Activated CD8-positive, alpha-beta memory T cell treated with anti-CD3 and anti-CD28 coated beads, Interleukin-2, amount 10 ng/mL, durations not matched to agents 7 days and 5 days (primary cell): Measurements from ENCODE around the gene PPP1R16B. TPM values are rescaled to one million over a fixed set of nuclear protein-coding genes. Genes with fewer than 3 reads are reported as not detected.

ENCODE experiments used
- ATAC-seq: fragments of 150-1000 bp; cut with Tn5 transposase; one replicate; pipeline ENCODE4 v1.10.0; 2021; ENCODE audit warnings: moderate library complexity
- CTCF ChIA-PET: fragments of 350-600 bp; sonication (Branson Sonifier 250); formaldehyde crosslinking; loops from one replicate; lab custom pipeline; 2021; ENCODE audit warnings: antibody characterized with exemption; lab: Charles Lee
- DNase-seq: peaks from one replicate; pipeline ENCODE4 v3.0.0-alpha.2; 2020
- H3K27ac Mint-ChIP-seq: one replicate; pipeline ENCODE4 v1.8.0; 2021; ENCODE audit warnings: mild to moderate bottlenecking, mixed read lengths
- H3K27me3 Mint-ChIP-seq: one replicate; pipeline ENCODE4 v1.8.0; 2021; ENCODE audit warnings: mixed read lengths
- H3K36me3 Mint-ChIP-seq: one replicate; pipeline ENCODE4 v1.8.0; 2021; ENCODE audit warnings: mild to moderate bottlenecking, mixed read lengths
- H3K4me1 Mint-ChIP-seq: one replicate; pipeline ENCODE4 v1.8.0; 2021; ENCODE audit warnings: mixed read lengths
- H3K4me3 Mint-ChIP-seq: one replicate; pipeline ENCODE4 v1.8.0; 2021; ENCODE audit warnings: mild to moderate bottlenecking, moderate library complexity, mixed read lengths
- H3K9me3 Mint-ChIP-seq: one replicate; pipeline ENCODE4 v1.8.0; 2022; ENCODE audit warnings: low read depth, mixed read lengths
- total RNA-seq, 2 experiments: library from RNA; stranded (reverse); gene quantifications; one replicate each; pipeline ENCODE4 v1.2.3, GENCODE V29; 2021

The PPP1R16B gene
- total RNA-seq, 2 experiments from 2014 or later, result 86.5 to 128 TPM

GRCh38 chr20:38965264-38965663, 159.8 kb downstream of the PPP1R16B start:
- Mint-ChIP-seq H3K9me3 (no peaks in the 10 kb centered on the region), H3K36me3 (peaks cover 15% of the 10 kb centered on the region), H3K4me1 (peaks cover 29% of the 10 kb centered on the region), H3K27ac (no peak overlapping the region), H3K27me3 (no peaks in the 10 kb centered on the region), H3K4me3 (no peak overlapping the region)
- no peak for DNase-seq
- ATAC-seq, result no peak
- CTCF ChIA-PET, result interaction anchor here (1.0 to 8.5 kb wide), 3 partner anchors 33 to 82 kb away, joined by 3 to 98 read pairs (median 5); no protein-coding TSS in a partner anchor

GRCh38 chr20:38968090-38968489, 162.6 kb downstream of the PPP1R16B start:
- Mint-ChIP-seq H3K9me3 (no peaks in the 10 kb centered on the region), H3K4me3 (no peak overlapping the region), H3K36me3 (peaks cover 30% of the 10 kb centered on the region), H3K27me3 (no peaks in the 10 kb centered on the region), H3K4me1 (peaks cover 23% of the 10 kb centered on the region), H3K27ac (no peak overlapping the region)
- DNase-seq (no peak), ATAC-seq (no peak)
- CTCF ChIA-PET, result interaction anchor here (1.4 to 8.5 kb wide), 4 partner anchors 12 to 79 kb away, joined by 3 to 98 read pairs (median 4); no protein-coding TSS in a partner anchor

GRCh38 chr20:38969708-38970107, 164.2 kb downstream of the PPP1R16B start:
- H3K4me1 Mint-ChIP-seq, result peaks cover 20% of the 10 kb centered on the region
- peaks cover 34% of the 10 kb centered on the region for H3K36me3 Mint-ChIP-seq
- H3K27me3 Mint-ChIP-seq, result no peaks in the 10 kb centered on the region
- CTCF ChIA-PET, result interaction anchor here (1.3 to 1.5 kb wide), 2 partner anchors 28 to 79 kb away, joined by 3 to 4 read pairs; no protein-coding TSS in a partner anchor
- no peak overlapping the region for H3K27ac Mint-ChIP-seq
- no peaks in the 10 kb centered on the region for H3K9me3 Mint-ChIP-seq
- ATAC-seq (no peak), DNase-seq (no peak)
- H3K4me3 Mint-ChIP-seq, result no peak overlapping the region

GRCh38 chr20:38970302-38970701, 164.8 kb downstream of the PPP1R16B start:
- Mint-ChIP-seq H3K9me3 (no peaks in the 10 kb centered on the region), H3K4me1 (peaks cover 23% of the 10 kb centered on the region), H3K4me3 (no peak overlapping the region), H3K36me3 (peaks cover 35% of the 10 kb centered on the region), H3K27ac (no peak overlapping the region), H3K27me3 (no peaks in the 10 kb centered on the region)
- DNase-seq, result no peak
- CTCF ChIA-PET, result interaction anchor here (1.3 kb wide), 1 partner anchor 78 kb away, joined by 3 read pairs; no protein-coding TSS in a partner anchor
- ATAC-seq, result no peak

Other genes with a start within 250 kb of the PPP1R16B start
- not detected for gene ADIG, start 224.5 kb upstream of the PPP1R16B start, total RNA-seq
- gene ARHGAP40, start 203.9 kb upstream of the PPP1R16B start, total RNA-seq, result not detected
- gene SLC32A1, start 81.2 kb upstream of the PPP1R16B start, total RNA-seq, result not detected
- 10 to 100 TPM in 1 of 2 experiments, 1 to 10 TPM in 1; 9.5 to 10.6 TPM for gene ACTR5, start 57.2 kb upstream of the PPP1R16B start, total RNA-seq
- gene FAM83D, start 120.7 kb downstream of the PPP1R16B start, total RNA-seq, result 10 to 100 TPM; 23.1 to 28.4 TPM
- 10 to 100 TPM; 10.5 to 12.9 TPM for gene DHX35, start 156.6 kb downstream of the PPP1R16B start, total RNA-seq